ENCODE data around the gene FBL.
"Not testable (repeated sequence)": the region's sequence is repeated elsewhere in the genome, so short reads cannot be mapped to it uniquely, and the experiment has no call there.

DNA sequence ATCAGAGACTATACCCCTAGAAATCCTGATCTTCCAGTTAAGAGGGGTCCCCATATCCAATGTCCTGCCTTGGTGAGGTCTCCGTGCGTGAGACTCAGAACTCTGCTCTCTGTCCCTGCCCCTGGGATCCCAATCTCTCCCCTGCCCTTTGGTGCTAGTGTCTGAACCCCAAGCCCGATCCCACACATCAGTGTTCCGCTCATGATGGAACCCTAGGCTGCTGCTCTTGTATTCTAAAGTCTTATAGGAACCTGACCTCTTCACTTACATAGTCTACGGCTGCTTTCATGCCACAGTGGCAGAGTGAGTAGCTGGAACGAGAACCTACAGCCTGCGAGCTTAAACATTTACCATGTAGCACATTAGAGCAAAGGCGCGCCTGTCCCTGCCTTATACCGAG is 36.5 kb upstream of the FBL start:
- not testable (repeated sequence) for TF ChIP-seq HCFC1 (IDR thresholded peaks at IDR 0.05; ENCODE audit: low read length); HDAC2 (IDR thresholded peaks at IDR 0.05); NRF1 (conservative IDR thresholded peaks at IDR 0.05; ENCODE audit: low read depth, low read length); EP300 (IDR thresholded peaks at IDR 0.05; ENCODE audit: borderline replicate concordance in 1 of 2, control insufficient read depth in 1 of 2, low read depth in 2 of 2, low read length in 2 of 2); RELA (IDR thresholded peaks at IDR 0.05; ENCODE audit: borderline replicate concordance, partially characterized antibody); BHLHE40 (IDR thresholded peaks at IDR 0.05; ENCODE audit: borderline replicate concordance in 1 of 2, low read depth in 2 of 2, low read length in 1 of 2); POLR2AphosphoS5 (IDR thresholded peaks at IDR 0.05; ENCODE audit: low read length); JUND (IDR thresholded peaks at IDR 0.05; ENCODE audit: low read depth, low read length); CBX5 (IDR thresholded peaks at IDR 0.05; ENCODE audit: low read depth); RAD21 (IDR thresholded peaks at IDR 0.05; ENCODE audit: insufficient read depth, low read depth, low read length); NFXL1 (IDR thresholded peaks at IDR 0.05; ENCODE audit: borderline replicate concordance); YY1 (IDR thresholded peaks at IDR 0.05; ENCODE audit: low read depth, low read length)
- TF ChIP-seq, protein P1, sequence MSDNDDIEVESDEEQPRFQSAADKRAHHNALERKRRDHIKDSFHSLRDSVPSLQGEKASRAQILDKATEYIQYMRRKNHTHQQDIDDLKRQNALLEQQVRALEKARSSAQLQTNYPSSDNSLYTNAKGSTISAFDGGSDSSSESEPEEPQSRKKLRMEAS (IDR thresholded peaks at IDR 0.05; ENCODE audit: low read depth, low read length) = not testable (repeated sequence)
- TF ChIP-seq, protein P2, sequence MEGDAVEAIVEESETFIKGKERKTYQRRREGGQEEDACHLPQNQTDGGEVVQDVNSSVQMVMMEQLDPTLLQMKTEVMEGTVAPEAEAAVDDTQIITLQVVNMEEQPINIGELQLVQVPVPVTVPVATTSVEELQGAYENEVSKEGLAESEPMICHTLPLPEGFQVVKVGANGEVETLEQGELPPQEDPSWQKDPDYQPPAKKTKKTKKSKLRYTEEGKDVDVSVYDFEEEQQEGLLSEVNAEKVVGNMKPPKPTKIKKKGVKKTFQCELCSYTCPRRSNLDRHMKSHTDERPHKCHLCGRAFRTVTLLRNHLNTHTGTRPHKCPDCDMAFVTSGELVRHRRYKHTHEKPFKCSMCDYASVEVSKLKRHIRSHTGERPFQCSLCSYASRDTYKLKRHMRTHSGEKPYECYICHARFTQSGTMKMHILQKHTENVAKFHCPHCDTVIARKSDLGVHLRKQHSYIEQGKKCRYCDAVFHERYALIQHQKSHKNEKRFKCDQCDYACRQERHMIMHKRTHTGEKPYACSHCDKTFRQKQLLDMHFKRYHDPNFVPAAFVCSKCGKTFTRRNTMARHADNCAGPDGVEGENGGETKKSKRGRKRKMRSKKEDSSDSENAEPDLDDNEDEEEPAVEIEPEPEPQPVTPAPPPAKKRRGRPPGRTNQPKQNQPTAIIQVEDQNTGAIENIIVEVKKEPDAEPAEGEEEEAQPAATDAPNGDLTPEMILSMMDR (IDR thresholded peaks at IDR 0.05 in 2 of 3, conservative IDR thresholded peaks at IDR 0.05 in 1 of 3; ENCODE audit: control insufficient read depth in 2 of 3, extremely low read depth in 1 of 3, insufficient read depth in 1 of 3, low read depth in 3 of 3, low read length in 3 of 3) = not testable (repeated sequence)

Data from GM12878 (cell line).